GM21737 (cell line): ENCODE measurements around the gene ADAMTS6.

Experiments
- ATAC-seq: cut with Tn5 transposase; IDR thresholded peaks from one replicate; pipeline ENCODE4 v1.9.1; 2021; ENCODE audit warnings: mild to moderate bottlenecking, moderate library complexity; ENCODE audit not compliant: unreplicated experiment

The ADAMTS6 gene

DNA sequence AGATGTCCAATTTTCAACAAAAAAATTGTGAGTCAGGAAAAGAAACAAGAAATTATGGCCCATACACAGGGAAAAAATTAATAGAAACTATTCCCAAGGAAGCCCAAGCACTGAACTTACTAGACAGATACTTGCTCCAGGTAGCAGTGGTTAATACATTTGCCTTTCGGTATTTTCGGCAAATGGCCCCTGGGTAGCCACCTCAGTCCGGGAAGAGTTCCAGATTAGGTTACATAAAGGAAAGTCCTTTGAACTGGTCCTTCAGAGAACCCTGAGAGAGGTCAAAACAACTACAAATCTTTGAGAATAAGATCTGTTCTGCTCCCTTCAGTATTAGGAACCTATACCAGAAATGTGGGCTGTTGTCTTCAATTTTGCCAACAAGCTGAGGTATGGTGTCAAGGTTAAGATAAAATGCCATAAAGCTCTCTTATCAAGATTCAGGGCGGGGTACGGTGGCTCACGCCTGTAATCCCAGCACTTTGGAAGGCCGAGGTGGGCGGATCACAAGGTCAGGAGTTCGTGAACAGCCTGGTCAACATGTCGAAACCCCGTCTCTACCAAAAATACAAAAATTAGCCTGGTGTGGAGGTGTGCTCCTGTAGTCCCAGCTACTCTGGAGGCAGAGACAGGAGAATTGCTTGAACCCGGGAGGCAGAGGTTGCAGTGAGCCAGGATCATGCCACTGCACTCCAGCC lies 369.6 kb downstream of the ADAMTS6 start:
- ATAC-seq, result no peak

GRCh38 chr5:65108786-65109743 lies 372.7 kb downstream of the ADAMTS6 start:
- ATAC-seq, result no peak

DNA sequence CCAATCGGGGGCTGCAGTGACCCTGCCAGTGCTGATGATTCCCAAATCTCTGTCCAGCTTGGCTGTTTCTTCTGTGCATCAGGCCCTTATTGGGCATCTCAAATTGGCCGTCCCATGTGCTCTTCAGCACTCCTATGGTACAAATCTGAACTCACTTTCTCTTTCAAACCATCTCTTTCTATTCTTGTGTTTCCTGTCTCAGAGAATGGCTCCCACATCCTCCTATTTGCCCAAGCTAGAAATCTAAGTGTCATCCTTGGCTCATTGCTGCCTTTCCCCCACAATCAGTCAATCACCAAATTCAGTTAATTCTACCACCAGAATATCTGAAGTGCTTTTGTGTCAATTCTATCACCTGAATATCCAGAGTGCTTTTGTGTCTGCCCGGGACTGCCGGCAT lies 376.4 kb downstream of the ADAMTS6 start:
- no peak for ATAC-seq

GRCh38 chr5:65104831-65105230 lies 376.9 kb downstream of the ADAMTS6 start:
- no peak for ATAC-seq

GRCh38 chr5:65103756-65104440 lies 377.8 kb downstream of the ADAMTS6 start:
- ATAC-seq, result no peak

DNA sequence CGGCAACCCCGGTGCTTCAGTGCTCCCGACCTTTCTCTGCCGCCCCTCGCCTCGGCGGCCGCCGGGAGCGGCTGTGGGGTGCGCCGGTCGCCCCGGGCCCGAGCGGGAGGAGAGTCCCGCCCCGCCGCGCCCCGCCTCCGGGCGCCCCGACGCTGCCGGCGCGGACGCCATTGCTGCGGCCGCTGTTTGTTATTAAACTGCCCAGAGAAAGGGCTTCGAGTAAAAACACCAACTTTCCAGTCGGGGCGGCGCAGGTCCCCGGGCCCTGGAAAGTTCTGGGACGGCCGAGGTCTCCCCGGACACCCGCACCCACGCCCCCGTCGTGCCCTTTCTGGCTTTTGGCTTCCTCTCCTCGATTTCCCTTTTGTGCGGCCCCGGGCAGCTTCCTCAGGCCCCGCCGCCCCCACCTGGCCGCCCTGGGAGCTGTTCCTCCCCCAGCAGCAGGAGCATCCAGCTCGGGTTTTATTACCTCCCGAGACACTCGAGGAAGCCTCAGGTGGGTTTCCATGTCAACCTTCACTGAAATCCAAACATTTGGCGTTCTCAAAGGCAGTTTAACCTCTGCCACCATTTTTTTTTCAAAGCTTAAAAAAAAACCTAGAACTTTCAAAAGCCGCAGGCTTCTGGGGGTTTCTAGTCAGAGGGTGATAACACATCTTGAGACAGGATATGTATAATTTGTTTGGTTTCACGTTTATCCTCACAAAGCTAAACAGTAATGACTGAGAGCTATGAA lies 378.6 kb downstream of the ADAMTS6 start:
- peak; percentile 74 for ATAC-seq

DNA sequence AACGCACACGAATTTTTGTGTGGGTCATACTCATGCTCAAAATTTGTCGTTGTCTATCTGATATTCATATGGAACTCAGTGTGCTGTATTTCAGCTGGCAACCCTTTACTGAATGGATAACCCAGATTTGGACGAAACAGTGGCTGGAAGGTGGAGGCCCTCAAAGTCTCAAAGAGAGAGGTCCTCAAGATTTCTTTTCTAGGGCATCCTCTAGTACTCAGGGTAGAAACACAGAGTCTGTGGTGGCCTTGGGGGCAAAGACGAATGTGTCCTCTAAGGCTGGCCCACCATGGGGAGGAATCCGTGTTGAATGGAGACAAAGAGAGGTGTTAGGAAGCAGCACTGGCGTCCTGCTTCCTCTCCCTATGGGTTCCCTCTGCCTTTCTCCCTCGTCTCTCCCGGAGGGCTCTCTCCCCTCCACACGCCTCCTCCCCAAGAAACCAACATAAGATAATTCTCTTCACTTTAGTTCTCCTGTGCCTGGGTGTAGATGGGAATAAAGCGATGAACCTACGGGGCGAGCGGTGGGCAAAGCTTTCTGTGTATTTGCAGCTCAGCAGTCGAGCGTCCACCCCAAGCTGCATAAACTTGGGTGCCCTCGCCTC lies 379.2 kb downstream of the ADAMTS6 start:
- peak; percentile 23 for ATAC-seq

GRCh38 chr5:65101632-65102100 lies 380.1 kb downstream of the ADAMTS6 start:
- ATAC-seq, result no peak

GRCh38 chr5:65100911-65101631 lies 380.6 kb downstream of the ADAMTS6 start:
- no peak for ATAC-seq
